ENCODE measurements around the gene PPARA. TPM values are rescaled to one million over a fixed set of nuclear protein-coding genes. Genes with fewer than 3 reads are reported as not detected.

The PPARA gene
- total RNA-seq, 1 donor from 2014 or later, result 23.0 TPM

DNA sequence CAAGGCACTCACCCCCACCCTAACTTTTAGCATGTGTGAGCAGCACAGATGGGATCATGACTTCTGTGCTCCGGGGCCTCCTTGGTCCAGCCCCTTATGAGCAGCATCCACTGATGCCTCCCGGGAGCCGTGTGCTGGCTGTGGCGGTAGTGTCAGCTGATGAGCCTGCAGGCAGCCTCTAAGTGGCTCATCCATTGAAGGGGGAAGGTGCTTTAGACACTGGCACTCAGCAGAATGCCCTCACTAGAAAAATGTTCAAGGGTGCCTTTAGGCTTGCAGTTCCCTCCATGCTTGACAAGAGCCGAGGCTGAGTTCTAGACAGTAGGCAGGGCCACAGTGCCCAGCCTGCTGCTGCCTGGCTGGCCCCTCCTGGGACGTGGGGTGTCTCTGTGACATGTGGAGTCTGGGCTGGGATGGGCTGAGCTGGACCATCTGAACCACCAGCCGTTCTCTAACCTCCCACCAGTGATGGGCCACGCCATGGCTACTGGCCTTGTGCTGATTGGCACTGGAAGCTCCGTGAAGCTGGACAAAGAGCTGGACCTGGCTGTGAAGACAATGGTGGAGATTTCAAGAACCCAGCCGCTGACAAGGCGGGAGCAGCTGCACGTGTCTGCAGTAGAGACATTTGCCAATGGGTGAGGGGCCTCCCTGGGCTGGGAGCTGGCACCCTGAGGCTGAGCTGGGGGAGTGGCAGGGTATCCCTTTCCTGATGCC is 123.3 kb downstream of the PPARA start:
- TF ChIP-seq, protein P1, sequence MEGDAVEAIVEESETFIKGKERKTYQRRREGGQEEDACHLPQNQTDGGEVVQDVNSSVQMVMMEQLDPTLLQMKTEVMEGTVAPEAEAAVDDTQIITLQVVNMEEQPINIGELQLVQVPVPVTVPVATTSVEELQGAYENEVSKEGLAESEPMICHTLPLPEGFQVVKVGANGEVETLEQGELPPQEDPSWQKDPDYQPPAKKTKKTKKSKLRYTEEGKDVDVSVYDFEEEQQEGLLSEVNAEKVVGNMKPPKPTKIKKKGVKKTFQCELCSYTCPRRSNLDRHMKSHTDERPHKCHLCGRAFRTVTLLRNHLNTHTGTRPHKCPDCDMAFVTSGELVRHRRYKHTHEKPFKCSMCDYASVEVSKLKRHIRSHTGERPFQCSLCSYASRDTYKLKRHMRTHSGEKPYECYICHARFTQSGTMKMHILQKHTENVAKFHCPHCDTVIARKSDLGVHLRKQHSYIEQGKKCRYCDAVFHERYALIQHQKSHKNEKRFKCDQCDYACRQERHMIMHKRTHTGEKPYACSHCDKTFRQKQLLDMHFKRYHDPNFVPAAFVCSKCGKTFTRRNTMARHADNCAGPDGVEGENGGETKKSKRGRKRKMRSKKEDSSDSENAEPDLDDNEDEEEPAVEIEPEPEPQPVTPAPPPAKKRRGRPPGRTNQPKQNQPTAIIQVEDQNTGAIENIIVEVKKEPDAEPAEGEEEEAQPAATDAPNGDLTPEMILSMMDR (IDR thresholded peaks at IDR 0.05), result no peak
- ATAC-seq (ENCODE audit: low read depth) (no peak), DNase-seq (no peak)
- ChIA-PET CTCF (no interaction called here), POLR2A (no interaction called here)
- H3K4me1 Mint-ChIP-seq, result peaks cover 4% of the 10 kb centered on the region
- H3K9me3 Mint-ChIP-seq, result no peaks in the 10 kb centered on the region
- H3K36me3 Mint-ChIP-seq (ENCODE audit: low read depth), result peaks cover 22% of the 10 kb centered on the region
- H3K4me3 Mint-ChIP-seq, result no peak overlapping the region
- intact Hi-C loops (cut with micrococcal nuclease), result no loop called here
- H3K27ac Mint-ChIP-seq, result no peak overlapping the region
- no peaks in the 10 kb centered on the region for H3K27me3 Mint-ChIP-seq

DNA sequence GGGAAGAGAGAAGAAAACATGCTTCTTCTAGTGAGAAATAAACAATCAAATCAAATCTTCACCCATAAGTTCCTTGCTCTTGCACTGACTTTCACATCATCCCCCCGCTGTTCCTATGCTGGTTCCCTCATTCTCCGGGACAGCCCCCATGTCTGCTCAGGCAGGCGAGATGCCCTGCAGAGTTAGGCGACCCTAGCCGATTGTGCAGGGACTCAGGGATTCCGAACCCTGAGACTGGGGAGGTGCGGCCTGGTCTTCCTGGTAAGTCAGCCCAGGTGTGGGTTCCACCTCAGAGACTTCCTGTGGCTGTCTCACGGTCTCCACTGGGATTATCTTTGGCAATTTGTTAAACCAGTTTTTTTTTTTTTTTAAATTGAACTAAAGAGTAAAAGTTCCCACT is 124.1 kb downstream of the PPARA start:
- Mint-ChIP-seq H3K27me3 (no peaks in the 10 kb centered on the region), H3K36me3 (ENCODE audit: low read depth) (peaks cover 22% of the 10 kb centered on the region), H3K4me1 (peaks cover 8% of the 10 kb centered on the region), H3K9me3 (no peaks in the 10 kb centered on the region), H3K27ac (no peak overlapping the region), H3K4me3 (no peak overlapping the region)
- ATAC-seq (ENCODE audit: low read depth) (no peak), DNase-seq (no peak)
- POLR2A ChIA-PET, result no interaction called here
- intact Hi-C loops (cut with micrococcal nuclease), result no loop called here
- TF ChIP-seq, protein P1 (IDR thresholded peaks at IDR 0.05), result no peak
- CTCF ChIA-PET, result no interaction called here

DNA sequence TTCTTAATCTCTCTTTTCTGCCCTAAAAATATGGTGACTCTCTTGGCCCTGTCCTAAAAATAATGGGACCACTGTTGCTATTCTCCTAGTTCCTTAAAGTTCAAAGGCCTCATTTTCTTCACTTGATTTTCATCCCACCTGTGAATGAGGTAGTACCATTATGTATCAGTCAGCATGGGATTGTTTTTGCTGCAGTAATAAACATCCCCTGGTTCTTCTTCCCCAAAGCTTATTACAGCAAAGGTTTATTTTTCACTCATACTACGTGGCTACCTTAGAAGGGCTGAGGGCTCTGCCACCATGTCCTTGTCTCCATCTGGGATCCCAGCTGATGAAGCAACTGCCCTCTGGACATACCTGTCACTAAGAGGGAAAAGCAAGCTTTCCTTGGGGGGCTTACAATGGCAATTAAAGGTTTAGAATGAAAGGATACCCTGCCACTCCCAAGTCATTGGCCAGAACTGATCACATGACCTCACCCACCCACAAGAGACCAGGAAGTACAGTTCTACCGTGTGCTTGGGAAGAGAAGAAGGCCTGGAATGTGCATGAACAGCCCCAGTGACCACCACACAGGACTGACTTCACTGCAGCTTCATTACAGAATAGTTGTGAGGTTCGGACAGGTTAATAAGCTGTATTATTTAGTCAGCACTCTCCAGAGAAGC is 125.3 kb downstream of the PPARA start:
- peaks cover 12% of the 10 kb centered on the region for H3K4me1 Mint-ChIP-seq
- ATAC-seq (ENCODE audit: low read depth) (no peak), DNase-seq (no peak)
- CTCF ChIA-PET, result no interaction called here
- intact Hi-C loops (cut with micrococcal nuclease), result no loop called here
- POLR2A ChIA-PET, result interaction anchor here (0.7 kb wide), 1 partner anchor 24 kb away, joined by 3 read pairs; no protein-coding TSS in a partner anchor
- H3K9me3 Mint-ChIP-seq, result no peaks in the 10 kb centered on the region
- TF ChIP-seq, protein P1 (IDR thresholded peaks at IDR 0.05), result no peak
- H3K27ac Mint-ChIP-seq, result no peak overlapping the region
- H3K4me3 Mint-ChIP-seq, result no peak overlapping the region
- no peaks in the 10 kb centered on the region for H3K27me3 Mint-ChIP-seq
- H3K36me3 Mint-ChIP-seq (ENCODE audit: low read depth), result peaks cover 22% of the 10 kb centered on the region

DNA sequence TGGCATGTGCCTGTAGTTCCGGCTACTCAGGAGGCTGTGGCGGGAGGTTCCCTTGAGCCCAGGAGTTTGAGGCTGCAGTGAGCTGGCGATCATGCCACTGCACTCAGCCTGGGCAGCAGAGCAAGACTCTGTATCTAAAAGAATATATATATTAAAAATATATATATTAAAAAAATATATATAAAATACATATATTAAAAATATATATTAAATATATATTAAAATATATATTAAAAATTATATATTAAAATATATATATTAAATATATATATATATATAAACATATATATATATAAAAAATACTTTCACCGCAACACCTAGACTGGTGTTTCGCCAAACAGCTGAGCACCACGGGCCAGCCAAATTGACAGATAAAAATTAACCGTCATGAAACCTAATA is 126.2 kb downstream of the PPARA start:
- POLR2A ChIA-PET, result interaction anchor here (0.7 kb wide), 2 partner anchors 25 to 56 kb away, joined by 3 read pairs; no protein-coding TSS in a partner anchor

More for the DNA sequence above, 126.2 kb downstream of the PPARA start:
- H3K36me3 Mint-ChIP-seq (ENCODE audit: low read depth), result peaks cover 22% of the 10 kb centered on the region
- no peak overlapping the region for H3K4me3 Mint-ChIP-seq
- no peak overlapping the region for H3K27ac Mint-ChIP-seq
- CTCF ChIA-PET, result no interaction called here
- DNase-seq (no peak), ATAC-seq (ENCODE audit: low read depth) (no peak)
- H3K9me3 Mint-ChIP-seq, result no peaks in the 10 kb centered on the region
- H3K27me3 Mint-ChIP-seq, result no peaks in the 10 kb centered on the region
- intact Hi-C loops (cut with micrococcal nuclease), result no loop called here
- H3K4me1 Mint-ChIP-seq, result peaks cover 21% of the 10 kb centered on the region
- TF ChIP-seq, protein P1 (IDR thresholded peaks at IDR 0.05), result no peak

Measured in activated B cell treated with CpG ODN at 0.5 μM for 24 hours (primary cell).